ENCODE results near the gene ANAPC13. TPM values are rescaled to one million over a fixed set of nuclear protein-coding genes. Genes with fewer than 3 reads are reported as not detected.

The ANAPC13 gene
- total RNA-seq, 2 donors from 2014 or later = 21.3 to 36.3 TPM

DNA sequence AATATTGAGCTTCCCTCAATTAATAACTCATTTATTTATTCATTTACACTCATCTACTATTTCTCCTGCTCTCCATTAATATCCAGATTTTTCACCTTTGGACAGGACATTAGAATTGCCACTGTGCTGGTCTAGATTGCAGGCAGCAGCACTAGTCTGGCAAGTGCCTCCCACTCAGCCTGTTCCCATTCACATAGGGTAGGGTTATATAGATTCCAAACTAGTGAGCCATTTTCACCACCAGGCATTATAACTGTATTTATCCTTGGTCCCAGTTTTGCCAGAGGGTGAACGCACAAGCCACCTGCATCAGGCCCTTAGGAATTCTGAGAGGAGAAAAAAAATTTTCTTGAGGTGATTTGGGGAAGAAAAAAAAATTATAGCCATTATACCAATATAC is 44.5 kb downstream of the ANAPC13 start:
- Histone ChIP-seq H3K9me3 (no peaks in the 10 kb centered on the region), H3K36me3 (replicated peaks in 1 of 2; ENCODE audit: insufficient read depth in 1 of 2, low read depth in 2 of 2) (no peaks in the 10 kb centered on the region), H3K27me3 (no peaks in the 10 kb centered on the region), H3K4me3 (no peak overlapping the region), H3K4me1 (no peaks in the 10 kb centered on the region), H3K27ac (no peak overlapping the region)
- no peak for TF ChIP-seq CTCF (IDR thresholded peaks at IDR 0.05)
- TF ChIP-seq POLR2A (IDR thresholded peaks at IDR 0.05) = no peak
- 88% methylated on average over 1 of the region's 1 CpG for WGBS, 2 donors
- DNase-seq (no peak), ATAC-seq (no peak)
- intact Hi-C loops (cut with DNase I) = no loop called here

- WGBS, 2 donors = 69 to 73% methylated on average over 3 of the region's 3 CpGs
Measured at GRCh38 chr3:134437211-134437752, 48.5 kb downstream of the ANAPC13 start.

GRCh38 chr3:134432236-134432635 is 53.5 kb downstream of the ANAPC13 start:
- Histone ChIP-seq H3K27me3 (no peaks in the 10 kb centered on the region), H3K9me3 (no peaks in the 10 kb centered on the region), H3K4me3 (no peak overlapping the region), H3K4me1 (no peaks in the 10 kb centered on the region), H3K36me3 (replicated peaks in 1 of 2; ENCODE audit: insufficient read depth in 1 of 2, low read depth in 2 of 2) (no peaks in the 10 kb centered on the region), H3K27ac (no peak overlapping the region)
- no peak for TF ChIP-seq CTCF (IDR thresholded peaks at IDR 0.05)
- TF ChIP-seq POLR2A (IDR thresholded peaks at IDR 0.05) = no peak
- intact Hi-C loops (cut with DNase I) = no loop called here
- DNase-seq = no peak
- ATAC-seq = no peak
- WGBS, 2 donors = 84 to 95% methylated on average over 3 of the region's 3 CpGs

More at GRCh38 chr3:134437211-134437752, 48.5 kb downstream of the ANAPC13 start:
- Histone ChIP-seq H3K9me3 (no peaks in the 10 kb centered on the region), H3K27ac (no peak overlapping the region), H3K36me3 (replicated peaks in 1 of 2; ENCODE audit: insufficient read depth in 1 of 2, low read depth in 2 of 2) (no peaks in the 10 kb centered on the region), H3K27me3 (no peaks in the 10 kb centered on the region), H3K4me1 (no peaks in the 10 kb centered on the region), H3K4me3 (no peak overlapping the region)
- ATAC-seq (no peak), DNase-seq (no peak)
- no peak for TF ChIP-seq POLR2A (IDR thresholded peaks at IDR 0.05)
- TF ChIP-seq CTCF (IDR thresholded peaks at IDR 0.05) = no peak
- intact Hi-C loops (cut with DNase I) = no loop called here

GRCh38 chr3:134430950-134431445 is 54.8 kb downstream of the ANAPC13 start:
- H3K27me3 ChIP-seq = no peaks in the 10 kb centered on the region
- no peaks in the 10 kb centered on the region for H3K36me3 ChIP-seq (replicated peaks in 1 of 2; ENCODE audit: insufficient read depth in 1 of 2, low read depth in 2 of 2)
- no peak overlapping the region for H3K27ac ChIP-seq
- ATAC-seq (no peak), DNase-seq (no peak)
- intact Hi-C loops (cut with DNase I) = no loop called here
- H3K4me1 ChIP-seq = no peaks in the 10 kb centered on the region
- 75 to 83% methylated on average over 4 of the region's 4 CpGs for WGBS, 2 donors
- H3K4me3 ChIP-seq = no peak overlapping the region
- H3K9me3 ChIP-seq = no peaks in the 10 kb centered on the region
- TF ChIP-seq POLR2A (IDR thresholded peaks at IDR 0.05) (no peak), CTCF (IDR thresholded peaks at IDR 0.05) (no peak)

GRCh38 chr3:134430174-134430573 is 55.6 kb downstream of the ANAPC13 start:
- Histone ChIP-seq H3K9me3 (no peaks in the 10 kb centered on the region), H3K36me3 (replicated peaks in 1 of 2; ENCODE audit: insufficient read depth in 1 of 2, low read depth in 2 of 2) (no peaks in the 10 kb centered on the region), H3K4me1 (no peaks in the 10 kb centered on the region), H3K27ac (no peak overlapping the region), H3K4me3 (no peak overlapping the region), H3K27me3 (no peaks in the 10 kb centered on the region)
- TF ChIP-seq CTCF (IDR thresholded peaks at IDR 0.05) (no peak), POLR2A (IDR thresholded peaks at IDR 0.05) (no peak)
- no peak for DNase-seq
- ATAC-seq = no peak
- intact Hi-C loops (cut with DNase I) = no loop called here
- 57 to 82% methylated on average over 4 of the region's 4 CpGs for WGBS, 2 donors

Data from body of pancreas (tissue), 4 donors.